GM12873 (cell line): ENCODE results near the gene OR7D2.

Experiments used
- TF ChIP-seq, protein P1 (sequence below): IDR thresholded peaks from 2 replicates; pipeline ENCODE4 v1.5.1; 2012; ENCODE audit warnings: low read depth, mild to moderate bottlenecking, moderate library complexity, low read length, control low read depth; ENCODE audit not compliant: insufficient read depth; ENCODE audit errors: missing control alignments

The OR7D2 gene

DNA sequence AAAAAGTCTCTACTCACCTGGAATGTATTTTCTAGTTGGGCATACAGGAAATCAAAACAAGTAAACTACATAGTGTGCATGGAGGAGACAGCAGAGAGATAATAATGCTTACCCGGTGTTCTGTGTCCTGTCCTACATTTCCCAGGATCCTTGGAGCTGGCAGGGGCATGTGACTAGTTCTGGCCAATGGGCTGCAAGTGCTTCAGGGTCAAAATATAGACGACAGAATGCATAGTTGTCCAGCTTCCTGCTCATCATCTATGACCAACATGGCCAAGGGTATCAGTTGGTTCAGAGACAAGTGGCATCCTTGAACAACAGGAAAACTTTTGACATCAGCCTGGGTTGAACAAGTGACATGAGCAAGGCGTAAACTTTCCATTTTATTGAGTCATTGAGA lies 30.1 kb upstream of the OR7D2 start:
- TF ChIP-seq, protein P1, sequence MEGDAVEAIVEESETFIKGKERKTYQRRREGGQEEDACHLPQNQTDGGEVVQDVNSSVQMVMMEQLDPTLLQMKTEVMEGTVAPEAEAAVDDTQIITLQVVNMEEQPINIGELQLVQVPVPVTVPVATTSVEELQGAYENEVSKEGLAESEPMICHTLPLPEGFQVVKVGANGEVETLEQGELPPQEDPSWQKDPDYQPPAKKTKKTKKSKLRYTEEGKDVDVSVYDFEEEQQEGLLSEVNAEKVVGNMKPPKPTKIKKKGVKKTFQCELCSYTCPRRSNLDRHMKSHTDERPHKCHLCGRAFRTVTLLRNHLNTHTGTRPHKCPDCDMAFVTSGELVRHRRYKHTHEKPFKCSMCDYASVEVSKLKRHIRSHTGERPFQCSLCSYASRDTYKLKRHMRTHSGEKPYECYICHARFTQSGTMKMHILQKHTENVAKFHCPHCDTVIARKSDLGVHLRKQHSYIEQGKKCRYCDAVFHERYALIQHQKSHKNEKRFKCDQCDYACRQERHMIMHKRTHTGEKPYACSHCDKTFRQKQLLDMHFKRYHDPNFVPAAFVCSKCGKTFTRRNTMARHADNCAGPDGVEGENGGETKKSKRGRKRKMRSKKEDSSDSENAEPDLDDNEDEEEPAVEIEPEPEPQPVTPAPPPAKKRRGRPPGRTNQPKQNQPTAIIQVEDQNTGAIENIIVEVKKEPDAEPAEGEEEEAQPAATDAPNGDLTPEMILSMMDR = no peak

DNA sequence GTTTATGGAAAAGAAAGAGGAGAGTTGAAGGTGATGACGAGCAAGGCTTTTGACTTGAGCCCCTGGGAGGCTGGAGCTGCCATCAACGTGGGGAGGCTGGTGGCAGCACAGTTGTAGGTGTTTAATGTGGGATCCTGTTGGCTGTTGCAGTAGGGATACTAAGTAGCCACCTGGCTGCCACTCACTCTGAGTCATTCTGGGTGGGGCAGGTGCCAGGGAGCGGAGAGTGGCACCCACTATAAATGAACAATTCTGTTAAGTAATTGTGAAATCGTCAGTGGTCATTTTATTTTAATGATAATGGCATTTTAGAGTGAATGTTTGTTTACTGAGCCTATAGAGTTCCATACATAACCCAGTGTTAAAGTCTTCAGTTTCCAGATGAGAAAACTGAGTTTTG lies 28.8 kb upstream of the OR7D2 start:
- TF ChIP-seq, protein P1 = no peak

- TF ChIP-seq, protein P1 = no peak
Observed at GRCh38 chr19:9150650-9151049, 28.1 kb upstream of the OR7D2 start.

DNA sequence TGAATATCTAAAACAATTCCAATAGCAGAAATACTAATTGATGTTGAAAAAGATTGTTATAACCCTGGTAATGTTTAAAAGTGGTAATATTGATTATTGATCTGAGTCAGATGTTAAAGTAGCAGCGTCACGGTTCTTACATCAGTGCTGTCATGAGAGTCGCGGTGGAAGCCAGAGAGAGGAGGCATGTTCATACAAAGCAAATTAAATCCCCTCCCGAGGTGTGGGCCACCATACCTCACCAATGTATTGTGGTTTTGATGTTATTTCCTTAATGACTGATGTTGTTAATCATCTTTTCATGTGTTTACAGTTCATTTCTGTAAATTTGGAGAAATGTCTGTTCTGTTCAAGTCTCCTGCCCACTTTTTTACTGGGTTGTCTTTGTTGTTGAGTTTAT lies 27.4 kb upstream of the OR7D2 start:
- TF ChIP-seq, protein P1 = no peak

- TF ChIP-seq, protein P1 = no peak
Observed at GRCh38 chr19:9155591-9155990, 23.2 kb upstream of the OR7D2 start.

DNA sequence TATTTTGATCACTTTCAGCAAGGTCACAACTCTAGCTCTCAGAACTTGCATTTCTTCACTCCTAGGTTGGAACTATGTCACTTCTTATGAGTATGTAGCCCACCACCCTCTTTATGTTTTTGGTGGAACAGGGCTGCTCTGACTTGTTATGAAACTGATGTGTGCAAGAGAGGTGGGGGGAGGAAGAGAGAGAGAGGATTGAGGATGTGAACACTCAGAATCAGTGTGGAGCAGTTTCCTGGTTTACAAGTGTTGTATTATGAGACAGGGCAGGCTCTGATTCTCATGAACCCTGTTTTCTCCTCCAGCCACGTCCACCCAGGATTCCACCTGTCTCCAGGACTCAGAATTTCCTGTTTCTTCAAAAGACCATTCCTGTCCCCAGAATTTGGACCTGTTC lies 22.5 kb upstream of the OR7D2 start:
- TF ChIP-seq, protein P1 = no peak

- TF ChIP-seq, protein P1 = no peak
Observed at GRCh38 chr19:9159891-9160290, 18.9 kb upstream of the OR7D2 start.
